NB4 (cell line): ENCODE data around the gene TAPT1.
"Not testable (repeated sequence)": the region's sequence is repeated elsewhere in the genome, so short reads cannot be mapped to it uniquely, and the experiment has no call there.

Experiments
- DNase-seq: peaks from one replicate; pipeline ENCODE4 v3.0.0; 2010; ENCODE audit warnings: low read depth
- H3K4me3 ChIP-seq: one replicate; pipeline ENCODE4 v1.5.1; 2011; ENCODE audit warnings: mild to moderate bottlenecking, low read depth, low read length, moderate library complexity
- CTCF ChIP-seq: IDR thresholded peaks from one replicate; pipeline ENCODE4 v1.5.1; 2012; ENCODE audit warnings: low read depth, low read length
- MAX ChIP-seq: IDR thresholded peaks from 2 replicates; pipeline ENCODE4 v1.6.1; 2011; ENCODE audit warnings: low read depth, low read length
- MYC ChIP-seq: IDR thresholded peaks from 2 replicates; pipeline ENCODE4 v1.6.1; 2011; ENCODE audit warnings: low read depth, low read length
- POLR2A ChIP-seq: IDR thresholded peaks from 2 replicates; pipeline ENCODE4 v1.6.1; 2011; ENCODE audit warnings: mild to moderate bottlenecking; ENCODE audit not compliant: insufficient read length; ENCODE audit errors: extremely low read depth

The TAPT1 gene

GRCh38 chr4:16154451-16154850 lies 71.8 kb downstream of the TAPT1 start:
- no peak for DNase-seq
- no peak for TF ChIP-seq POLR2A
- no peak for TF ChIP-seq MAX
- TF ChIP-seq CTCF = no peak
- TF ChIP-seq MYC = no peak
- no peak overlapping the region for H3K4me3 ChIP-seq

- TF ChIP-seq MYC (no peak), POLR2A (no peak), MAX (no peak), CTCF (no peak)
- DNase-seq = no peak
- H3K4me3 ChIP-seq = no peak overlapping the region
Observed at GRCh38 chr4:16150716-16151115, 75.6 kb downstream of the TAPT1 start.

GRCh38 chr4:16144913-16145312 lies 81.4 kb downstream of the TAPT1 start:
- DNase-seq, H3K4me3 ChIP-seq: not testable (repeated sequence)

- H3K4me3 ChIP-seq = no peak overlapping the region
- DNase-seq = no peak
- no peak for TF ChIP-seq CTCF
- TF ChIP-seq POLR2A = no peak
- TF ChIP-seq MAX = no peak
- no peak for TF ChIP-seq MYC
Observed at GRCh38 chr4:16142598-16143310, 83.5 kb downstream of the TAPT1 start.

- DNase-seq = no peak
- no peak overlapping the region for H3K4me3 ChIP-seq
- no peak for TF ChIP-seq CTCF
- TF ChIP-seq MAX = no peak
- no peak for TF ChIP-seq POLR2A
- TF ChIP-seq MYC = no peak
Observed at GRCh38 chr4:16140879-16141249, 85.4 kb downstream of the TAPT1 start.

- no peak for TF ChIP-seq POLR2A
- no peak for TF ChIP-seq MYC
- no peak for TF ChIP-seq MAX
- no peak for TF ChIP-seq CTCF
- no peak for DNase-seq
- H3K4me3 ChIP-seq = no peak overlapping the region
Observed at GRCh38 chr4:16140231-16140878, 85.9 kb downstream of the TAPT1 start.
